ENCODE measurements around the gene GRK5.

GRK5 gene

DNA sequence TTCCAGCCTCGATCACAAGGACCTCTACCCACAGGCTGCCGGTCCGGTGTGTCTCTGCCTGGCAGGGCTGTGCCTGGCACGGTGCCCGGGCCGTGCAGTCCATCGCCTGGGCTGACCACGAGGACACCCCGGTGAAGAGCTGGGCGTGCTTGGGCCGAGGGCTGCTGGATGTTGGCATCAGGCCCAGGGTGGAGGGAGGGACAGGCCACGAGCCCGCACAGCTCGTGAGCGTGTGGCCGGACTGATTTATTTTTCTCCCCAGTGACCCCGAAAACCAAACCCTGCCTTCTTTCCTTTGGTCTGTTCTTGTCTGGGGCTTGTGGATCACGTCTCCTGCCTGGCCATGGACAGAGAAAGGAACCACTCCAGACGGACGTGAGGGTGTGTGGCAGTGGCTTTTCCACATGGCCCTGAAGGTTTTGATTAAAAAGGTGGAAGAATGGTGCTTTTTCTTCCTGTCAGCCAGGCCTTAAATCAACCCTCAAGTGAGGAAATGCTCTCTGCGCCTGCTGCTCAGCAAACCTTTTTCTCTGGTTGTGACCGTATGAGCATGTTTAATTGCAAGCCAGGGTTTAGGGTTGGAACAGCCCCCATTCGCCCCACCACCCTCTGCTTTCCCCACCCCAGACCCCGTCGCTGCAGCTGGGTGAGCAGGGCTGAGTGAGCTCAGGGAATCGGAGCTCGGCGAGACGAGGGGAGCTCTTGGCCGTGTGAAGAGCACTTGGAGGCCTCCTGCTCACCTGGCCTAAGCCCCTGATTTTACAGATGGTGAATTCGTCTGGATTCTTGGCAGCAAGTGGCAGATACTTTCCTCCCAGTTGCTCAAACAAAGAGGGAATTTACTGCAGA lies 205.1 kb downstream of the GRK5 start:
- no peak for DNase-seq

DNA sequence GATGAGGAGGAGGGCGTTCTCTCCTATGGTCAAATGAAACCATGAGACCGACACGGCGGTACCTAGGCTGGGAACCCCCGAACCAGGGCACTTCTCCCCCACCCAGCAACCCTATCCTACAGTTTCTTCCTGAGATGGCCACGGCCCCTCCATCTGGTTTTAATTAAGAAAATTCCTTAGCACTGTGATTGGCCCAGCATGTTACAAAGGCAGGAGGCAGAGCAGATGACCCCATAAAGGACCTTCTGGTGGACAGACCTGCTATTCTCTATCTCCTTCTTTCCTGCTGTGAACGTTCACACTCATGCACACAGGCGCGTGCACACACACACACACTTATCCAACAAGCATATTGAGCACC lies 205.7 kb downstream of the GRK5 start:
- no peak for DNase-seq

GRCh38 chr10:119413471-119414080 lies 206.2 kb downstream of the GRK5 start:
- DNase-seq = no peak

DNA sequence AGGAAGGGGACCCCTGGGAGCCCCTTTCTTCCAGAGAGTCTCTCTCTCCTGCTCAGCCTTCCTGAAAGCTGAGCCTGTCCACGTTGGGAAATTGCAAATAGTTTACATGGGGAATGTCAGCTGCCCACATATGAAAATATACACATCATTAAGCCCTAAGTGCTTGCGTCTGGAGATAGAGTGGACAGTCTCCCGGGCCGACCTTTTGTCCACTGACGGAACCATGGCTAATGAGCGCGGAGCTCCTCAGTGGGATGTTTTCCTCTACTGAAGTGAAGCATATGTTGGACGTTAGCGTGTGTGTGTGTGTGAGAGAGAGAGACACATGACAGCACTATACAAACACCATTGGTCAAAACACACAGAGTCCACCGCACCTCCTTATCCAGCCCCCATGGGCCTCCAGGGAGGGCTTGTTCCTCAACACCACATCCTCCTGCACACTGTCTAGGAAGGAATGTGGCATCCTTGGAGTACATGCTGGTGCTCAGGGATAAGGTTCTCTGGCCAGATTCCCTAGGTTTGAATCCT lies 206.8 kb downstream of the GRK5 start:
- no peak for DNase-seq

DNA sequence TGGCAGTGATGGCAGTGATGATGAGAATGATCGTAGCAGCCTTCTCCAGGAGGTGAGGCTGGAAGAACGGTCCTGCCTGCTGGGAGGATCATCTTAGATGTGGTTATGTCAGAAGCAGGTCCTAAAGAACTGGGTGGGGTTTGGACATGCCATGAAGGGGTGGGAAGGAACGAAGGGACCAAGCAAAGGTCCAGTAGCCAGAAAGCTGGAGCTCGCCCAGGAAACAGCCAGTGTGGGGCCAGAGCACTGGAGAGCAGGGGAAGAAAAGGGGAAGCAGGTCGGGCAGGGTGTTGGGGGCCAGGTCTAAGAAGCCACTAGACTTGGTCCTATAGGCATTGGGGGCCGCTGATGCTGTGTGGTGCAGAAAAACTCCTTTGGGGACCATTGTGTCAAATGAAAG lies 207.8 kb downstream of the GRK5 start:
- no peak for DNase-seq

- DNase-seq = no peak
Measured at GRCh38 chr10:119415536-119416503, 208.4 kb downstream of the GRK5 start.

DNA sequence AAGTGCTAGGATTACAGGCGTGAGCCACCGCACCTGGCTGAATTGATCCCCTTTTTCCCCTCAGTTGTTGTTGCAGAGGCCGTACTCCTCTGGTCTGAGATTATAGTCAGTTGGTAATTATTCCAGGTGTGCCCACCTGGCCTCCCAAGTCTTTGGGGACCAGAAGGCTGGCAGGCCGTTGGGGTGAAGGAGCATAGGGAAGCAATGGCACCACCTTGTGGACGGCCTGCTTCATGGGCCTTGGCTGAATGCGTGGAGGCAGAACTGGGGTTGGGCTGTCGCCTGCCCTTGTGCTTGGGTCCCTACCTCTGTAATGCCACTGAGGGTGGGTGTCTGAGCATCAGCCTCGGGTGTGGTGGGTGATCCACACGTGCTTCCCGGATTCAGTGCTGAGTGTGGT lies 209.5 kb downstream of the GRK5 start:
- DNase-seq = no peak

- no peak for DNase-seq
Measured at GRCh38 chr10:119417852-119418251, 210.5 kb downstream of the GRK5 start.

DNA sequence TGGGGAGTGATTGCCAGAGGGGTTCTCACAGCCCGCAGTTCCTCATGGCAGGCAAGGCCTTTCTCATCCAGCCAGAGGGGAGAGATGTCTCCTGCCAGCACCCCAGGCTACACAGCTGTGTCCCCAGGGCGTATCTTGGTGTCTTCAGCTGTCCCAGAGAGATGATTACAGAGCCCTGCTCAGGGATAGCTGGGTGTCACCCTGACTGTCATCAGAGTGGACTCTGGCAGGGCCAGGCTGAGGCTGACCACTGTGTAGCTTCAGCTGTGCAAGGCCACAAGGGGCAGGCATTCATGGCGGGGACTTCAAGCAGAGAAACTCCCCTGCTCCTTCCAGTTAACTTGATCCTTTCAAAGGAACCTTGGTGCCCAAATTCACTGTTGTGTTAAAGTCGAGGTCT lies 211.0 kb downstream of the GRK5 start:
- DNase-seq = no peak

DNA sequence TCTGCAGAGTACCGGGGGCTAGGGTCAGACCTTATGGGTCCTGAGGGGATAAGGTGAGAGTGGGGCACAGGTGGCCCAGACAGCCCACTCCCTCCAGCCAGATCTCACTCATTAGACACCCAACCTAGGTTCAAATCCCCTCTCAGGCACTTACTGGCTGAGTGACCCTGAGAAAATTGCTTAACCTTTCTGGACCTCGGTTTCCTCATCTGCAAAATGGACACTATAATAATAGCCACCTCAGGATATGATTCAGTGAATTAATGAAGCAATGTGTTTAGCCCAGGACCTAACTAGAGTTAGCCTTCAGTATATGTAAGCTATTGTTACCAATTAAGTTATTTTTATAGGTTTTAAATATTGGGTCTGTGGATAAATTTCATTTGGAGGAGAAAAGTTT lies 212.6 kb downstream of the GRK5 start:
- no peak for DNase-seq

- no peak for DNase-seq
Measured at GRCh38 chr10:119420950-119421875, 213.8 kb downstream of the GRK5 start.

GRCh38 chr10:119421891-119422681 lies 214.7 kb downstream of the GRK5 start:
- no peak for DNase-seq

DNA sequence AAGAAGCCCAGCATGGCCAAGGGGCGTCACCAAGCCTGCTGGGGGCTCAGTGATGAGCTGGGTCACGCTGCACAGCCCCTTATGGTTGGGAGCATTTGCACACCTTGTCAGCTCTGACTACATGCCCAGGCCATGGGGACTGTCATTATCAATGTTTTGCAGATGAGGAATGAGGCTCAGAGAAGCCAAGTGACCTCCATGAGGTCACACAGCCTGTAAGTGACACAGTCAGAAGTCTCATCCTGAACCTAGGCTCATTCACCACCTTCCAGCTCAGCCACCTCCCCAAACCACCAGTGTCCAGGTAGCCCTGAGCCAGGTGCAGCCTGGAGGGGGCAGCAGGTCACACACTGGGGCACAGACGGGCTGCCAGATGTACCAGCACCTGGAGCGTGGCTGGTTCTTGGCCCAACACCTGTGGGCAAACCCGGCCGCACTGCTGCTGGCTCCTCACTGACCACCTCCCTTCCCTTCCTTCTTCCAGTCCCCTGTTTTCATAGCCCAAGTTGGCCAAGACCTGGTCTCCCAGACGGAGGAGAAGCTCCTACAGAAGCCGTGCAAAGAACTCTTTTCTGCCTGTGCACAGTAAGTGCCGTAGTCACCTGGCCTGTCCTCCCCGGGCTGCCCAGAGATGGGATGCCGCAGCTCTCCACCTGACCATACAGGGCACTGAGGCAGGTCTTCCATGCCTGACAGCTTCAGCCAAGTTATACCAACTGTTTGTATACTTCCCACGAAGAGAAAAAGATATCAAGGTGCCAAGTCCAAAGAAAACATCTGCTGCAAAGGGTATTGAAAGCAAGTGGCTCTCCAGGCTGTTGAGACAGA lies 215.5 kb downstream of the GRK5 start:
- DNase-seq = no peak

GRCh38 chr10:119423510-119424257 lies 216.3 kb downstream of the GRK5 start:
- DNase-seq = no peak

- no peak for DNase-seq
Measured at GRCh38 chr10:119424258-119424975, 217.0 kb downstream of the GRK5 start.

- no peak for DNase-seq
Measured at GRCh38 chr10:119425102-119425880, 217.9 kb downstream of the GRK5 start.

- DNase-seq = no peak
Measured at GRCh38 chr10:119425881-119426170, 218.5 kb downstream of the GRK5 start.

DNA sequence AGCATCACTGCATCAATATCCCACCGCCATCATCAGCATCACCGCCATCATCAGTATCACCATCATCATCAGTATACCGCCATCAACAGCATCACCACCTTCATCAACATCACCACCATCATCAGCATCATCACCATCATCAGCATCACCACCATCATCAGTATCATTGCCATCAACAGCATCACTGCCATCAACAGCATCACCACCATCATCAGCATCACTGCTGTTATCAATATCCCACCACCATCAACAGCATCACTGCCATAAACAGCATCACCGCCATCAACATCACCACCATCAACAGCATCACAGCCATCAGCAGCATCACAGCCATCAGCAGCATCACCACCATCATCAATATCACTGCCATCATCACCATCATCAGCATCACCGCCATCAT lies 219.3 kb downstream of the GRK5 start:
- DNase-seq = no peak
